PC-9 (cell line): Measurements from ENCODE around the gene PIEZO2.

Source experiments
- EZH2 ChIP-seq: fragments of 200-600 bp; sonication (generic); IDR thresholded peaks from 2 replicates; pipeline ENCODE4 v1.8.0; 2017; ENCODE audit warnings: antibody characterized with exemption, low read depth
- TF ChIP-seq, protein P1 (sequence below): fragments of 200-600 bp; sonication (generic); conservative IDR thresholded peaks from 2 replicates; pipeline ENCODE4 v1.6.1; 2017; ENCODE audit warnings: mixed run types, antibody characterized with exemption, mild to moderate bottlenecking, moderate library complexity

DNA sequence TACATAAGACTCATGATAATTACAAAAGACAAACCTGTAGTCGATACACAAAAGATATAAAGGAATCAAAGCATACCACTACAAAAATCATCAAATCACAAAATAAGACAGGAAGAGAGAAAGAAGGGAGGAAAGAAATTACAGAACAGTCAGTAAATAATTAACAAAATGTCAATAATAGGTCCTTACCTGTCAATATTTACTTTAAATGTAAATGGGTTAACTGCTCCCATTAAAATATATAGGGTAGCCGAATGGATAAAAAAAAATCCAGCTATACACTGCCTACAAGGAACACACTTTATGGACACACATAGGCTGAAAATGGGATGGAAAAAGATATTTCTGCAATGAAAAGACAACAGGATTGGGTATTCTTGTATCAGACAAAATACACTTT lies 163.7 kb downstream of the PIEZO2 start:
- TF ChIP-seq, protein P1, sequence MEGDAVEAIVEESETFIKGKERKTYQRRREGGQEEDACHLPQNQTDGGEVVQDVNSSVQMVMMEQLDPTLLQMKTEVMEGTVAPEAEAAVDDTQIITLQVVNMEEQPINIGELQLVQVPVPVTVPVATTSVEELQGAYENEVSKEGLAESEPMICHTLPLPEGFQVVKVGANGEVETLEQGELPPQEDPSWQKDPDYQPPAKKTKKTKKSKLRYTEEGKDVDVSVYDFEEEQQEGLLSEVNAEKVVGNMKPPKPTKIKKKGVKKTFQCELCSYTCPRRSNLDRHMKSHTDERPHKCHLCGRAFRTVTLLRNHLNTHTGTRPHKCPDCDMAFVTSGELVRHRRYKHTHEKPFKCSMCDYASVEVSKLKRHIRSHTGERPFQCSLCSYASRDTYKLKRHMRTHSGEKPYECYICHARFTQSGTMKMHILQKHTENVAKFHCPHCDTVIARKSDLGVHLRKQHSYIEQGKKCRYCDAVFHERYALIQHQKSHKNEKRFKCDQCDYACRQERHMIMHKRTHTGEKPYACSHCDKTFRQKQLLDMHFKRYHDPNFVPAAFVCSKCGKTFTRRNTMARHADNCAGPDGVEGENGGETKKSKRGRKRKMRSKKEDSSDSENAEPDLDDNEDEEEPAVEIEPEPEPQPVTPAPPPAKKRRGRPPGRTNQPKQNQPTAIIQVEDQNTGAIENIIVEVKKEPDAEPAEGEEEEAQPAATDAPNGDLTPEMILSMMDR: no peak
- no peak for TF ChIP-seq EZH2
